SKM-1 treated with dmso at 0.1 percent for 144 hours (cell line): ENCODE data around the gene PATL1.
A peak's percentile ranks its signal among the peaks of the same experiment; 100 is the strongest.

Source experiments
- DNase-seq: peaks from one replicate; lab custom pipeline; 2025; ENCODE audit not compliant: unreplicated experiment; lab: John Stamatoyannopoulos, UW

Gene PATL1

GRCh38 chr11:59615637-59616395 is 53.0 kb downstream of the PATL1 start, which contains the start of gene OSBP:
TSS of gene OSBP (minus strand) at chr11:59615774. CDS start at chr11:59615664, 110 bp downstream.
- peak; percentile 100 for DNase-seq

GRCh38 chr11:59615120-59615636 is 53.7 kb downstream of the PATL1 start:
- no peak for DNase-seq

DNA sequence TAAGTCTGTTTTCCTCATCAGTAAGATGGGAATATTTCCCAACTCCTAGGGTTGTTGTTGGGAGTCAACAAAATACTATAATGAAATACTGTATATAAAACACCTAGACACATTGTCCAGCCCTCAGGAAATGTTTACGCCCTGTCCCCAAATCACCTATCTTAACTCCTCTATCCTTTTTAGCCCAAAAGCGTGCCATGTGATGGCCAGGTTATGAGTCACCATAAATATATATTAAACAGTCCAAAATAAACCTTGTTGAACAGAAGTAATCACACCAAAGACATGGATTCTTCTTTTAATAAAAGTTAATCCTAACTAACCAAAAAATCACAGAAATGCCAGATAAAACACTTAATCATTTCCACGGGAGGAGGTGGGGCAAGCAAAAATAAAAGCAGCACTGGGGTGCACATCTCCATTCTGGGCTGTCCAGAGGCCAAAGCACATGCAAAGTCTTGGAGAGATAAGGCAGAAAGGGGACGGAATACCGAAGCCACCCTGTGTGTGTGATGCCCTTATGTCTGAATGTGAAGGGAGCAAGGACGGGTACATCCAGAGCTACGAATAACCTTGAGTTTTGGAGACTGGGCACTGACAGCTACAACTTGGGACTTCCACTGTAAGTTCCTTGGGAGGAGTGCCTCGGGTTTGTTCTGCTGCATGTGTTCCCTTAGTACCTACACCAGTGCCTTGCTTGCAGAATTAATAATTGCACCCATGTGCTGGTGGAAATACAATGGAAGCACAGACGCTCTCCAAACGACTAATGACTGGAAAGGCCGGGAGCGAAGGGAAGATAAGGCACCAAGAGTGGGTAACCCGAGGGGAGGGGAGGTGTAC is 54.3 kb downstream of the PATL1 start:
- no peak for DNase-seq

- DNase-seq, result no peak
These were observed 57.0 kb downstream of the PATL1 start for GRCh38 chr11:59611570-59612565.

DNA sequence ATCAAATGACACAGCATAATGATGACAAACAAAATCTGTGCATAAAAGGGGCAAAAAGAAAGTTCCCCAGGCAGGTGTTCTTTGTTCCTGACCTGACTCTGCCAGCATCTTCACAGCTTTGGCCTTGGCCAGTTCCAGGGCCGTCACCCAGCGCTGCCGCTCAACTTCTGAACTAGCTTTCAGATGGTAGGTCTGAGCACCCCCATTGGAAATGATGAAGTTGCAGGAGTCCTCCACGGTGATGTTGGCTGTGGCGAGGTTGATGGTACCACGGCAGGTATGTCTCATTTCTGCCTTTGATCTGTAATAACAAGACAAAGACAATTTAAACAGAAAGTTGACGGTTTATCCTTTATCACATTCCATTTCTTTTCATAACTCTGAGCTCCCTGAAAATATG is 58.5 kb downstream of the PATL1 start:
- no peak for DNase-seq

DNA sequence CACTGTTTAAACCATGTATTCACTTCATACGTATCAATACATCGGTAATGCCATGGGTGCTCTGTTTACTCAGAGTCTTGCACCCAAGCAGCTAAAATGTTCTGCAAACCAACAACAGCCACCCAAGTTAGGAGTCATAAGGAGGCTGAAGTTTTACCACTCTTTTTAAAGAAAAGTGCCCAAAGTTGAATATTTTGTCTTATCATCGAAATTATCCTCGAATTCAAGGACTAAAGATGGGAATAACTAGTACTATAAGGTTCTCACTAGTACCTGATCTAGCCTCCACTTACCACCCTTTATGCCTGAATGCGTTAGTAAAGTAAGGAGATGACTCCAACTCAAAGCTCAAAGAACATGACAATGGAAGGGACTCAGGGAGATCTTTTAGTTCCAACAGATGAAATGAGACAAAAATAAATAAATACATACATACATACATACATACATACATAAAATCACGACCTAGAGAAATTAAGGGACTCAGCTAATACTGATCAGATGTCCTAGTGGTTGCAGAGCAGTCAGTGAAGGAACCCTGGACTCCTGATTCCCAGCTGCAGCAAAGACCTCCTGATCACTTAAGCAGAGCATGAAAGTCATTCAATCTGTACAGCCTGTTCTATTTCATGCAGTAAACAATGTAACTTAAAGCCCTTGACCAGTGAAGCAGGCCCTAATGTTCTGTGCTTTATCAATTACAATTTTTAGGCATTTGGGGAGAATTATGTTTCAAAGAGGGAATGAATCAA is 61.0 kb downstream of the PATL1 start:
- no peak for DNase-seq

- no peak for DNase-seq
These were observed 66.4 kb downstream of the PATL1 start for GRCh38 chr11:59602432-59602831.

DNA sequence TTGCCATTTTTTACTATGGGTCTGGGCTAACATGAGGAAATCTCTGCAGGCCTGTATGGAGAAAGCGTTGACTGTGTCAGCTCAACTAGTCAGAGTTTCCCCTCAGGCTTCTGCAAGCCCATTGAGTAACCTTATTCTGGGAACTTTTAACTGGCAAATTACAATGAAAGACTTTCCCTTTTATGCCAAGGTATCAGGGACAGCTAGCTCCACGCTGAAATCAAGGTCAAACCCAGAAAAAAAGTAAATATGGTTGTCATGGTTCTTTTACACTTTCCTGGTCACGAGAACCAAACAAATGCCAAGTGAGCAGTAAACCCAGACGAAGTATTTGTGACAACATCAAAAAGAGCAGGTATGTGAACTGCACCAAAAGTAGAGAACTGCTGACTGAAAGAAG is 67.0 kb downstream of the PATL1 start:
- no peak for DNase-seq

DNA sequence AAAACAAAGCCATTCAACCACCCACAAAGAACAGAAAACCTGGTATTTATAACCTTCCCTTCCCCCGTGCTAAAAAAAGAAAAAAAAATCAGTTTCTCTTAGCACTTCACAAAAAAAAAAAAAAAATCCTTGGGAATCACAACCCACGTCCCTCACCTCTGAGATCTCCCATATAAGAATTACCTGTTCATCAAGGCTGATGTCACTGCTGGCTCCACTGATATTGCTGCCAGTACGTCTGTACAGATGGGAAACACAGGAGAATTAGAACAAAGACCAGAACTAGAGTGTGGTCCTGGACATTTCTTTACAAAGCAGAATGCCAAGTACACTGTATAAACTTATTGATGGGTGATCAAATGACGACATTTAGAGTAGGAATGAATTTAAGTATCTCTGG is 68.2 kb downstream of the PATL1 start:
- no peak for DNase-seq

- no peak for DNase-seq
These were observed 68.6 kb downstream of the PATL1 start for GRCh38 chr11:59600234-59600633.

DNA sequence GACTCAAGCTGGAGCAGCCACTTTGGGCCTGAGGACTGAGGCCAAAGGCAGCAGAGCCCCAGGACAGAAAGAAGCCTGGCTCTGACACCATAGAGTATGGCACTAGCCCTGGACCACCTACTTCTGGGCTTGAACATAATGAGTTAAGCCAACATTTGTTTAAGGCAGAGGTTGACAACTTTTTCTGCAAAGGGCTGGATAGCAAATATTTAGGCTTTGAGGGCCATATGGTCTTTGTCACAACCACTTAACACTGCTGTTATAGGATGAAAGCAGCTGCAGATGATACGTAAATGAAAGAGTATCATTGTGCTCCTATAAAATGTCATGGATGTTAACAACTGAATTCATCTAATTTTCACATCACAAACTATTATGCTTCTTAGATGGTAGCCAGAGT is 69.9 kb downstream of the PATL1 start:
- no peak for DNase-seq
